Hepatocyte (in vitro differentiated cells): Measurements from ENCODE around the gene EIF3I.

Experiments used
- EZH2 ChIP-seq: fragments of 200-600 bp; sonication (generic); IDR thresholded peaks from 2 replicates; pipeline ENCODE4 v1.6.1; 2016; ENCODE audit warnings: antibody characterized with exemption, mild to moderate bottlenecking, borderline replicate concordance
- TF ChIP-seq, protein P1 (sequence below): fragments of 200-600 bp; sonication (generic); IDR thresholded peaks from 2 replicates; pipeline ENCODE4 v1.5.1; 2016; ENCODE audit warnings: antibody characterized with exemption, mild to moderate bottlenecking; ENCODE audit not compliant: poor library complexity

GRCh38 chr1:32205401-32206370 is 16.5 kb upstream of the EIF3I start, which contains the start of gene IQCC:
- TF ChIP-seq, protein P1, sequence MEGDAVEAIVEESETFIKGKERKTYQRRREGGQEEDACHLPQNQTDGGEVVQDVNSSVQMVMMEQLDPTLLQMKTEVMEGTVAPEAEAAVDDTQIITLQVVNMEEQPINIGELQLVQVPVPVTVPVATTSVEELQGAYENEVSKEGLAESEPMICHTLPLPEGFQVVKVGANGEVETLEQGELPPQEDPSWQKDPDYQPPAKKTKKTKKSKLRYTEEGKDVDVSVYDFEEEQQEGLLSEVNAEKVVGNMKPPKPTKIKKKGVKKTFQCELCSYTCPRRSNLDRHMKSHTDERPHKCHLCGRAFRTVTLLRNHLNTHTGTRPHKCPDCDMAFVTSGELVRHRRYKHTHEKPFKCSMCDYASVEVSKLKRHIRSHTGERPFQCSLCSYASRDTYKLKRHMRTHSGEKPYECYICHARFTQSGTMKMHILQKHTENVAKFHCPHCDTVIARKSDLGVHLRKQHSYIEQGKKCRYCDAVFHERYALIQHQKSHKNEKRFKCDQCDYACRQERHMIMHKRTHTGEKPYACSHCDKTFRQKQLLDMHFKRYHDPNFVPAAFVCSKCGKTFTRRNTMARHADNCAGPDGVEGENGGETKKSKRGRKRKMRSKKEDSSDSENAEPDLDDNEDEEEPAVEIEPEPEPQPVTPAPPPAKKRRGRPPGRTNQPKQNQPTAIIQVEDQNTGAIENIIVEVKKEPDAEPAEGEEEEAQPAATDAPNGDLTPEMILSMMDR = no peak
- TF ChIP-seq EZH2 = no peak
